Stromal cell of bone marrow (primary cell): ENCODE measurements around the gene PSMC2.
A peak's percentile ranks its signal among the peaks of the same experiment; 100 is the strongest.

Experiments used
- DNase-seq: peaks from one replicate; pipeline ENCODE4 v3.0.0-alpha.2; 2012; ENCODE audit warnings: low read depth

PSMC2 gene

DNA sequence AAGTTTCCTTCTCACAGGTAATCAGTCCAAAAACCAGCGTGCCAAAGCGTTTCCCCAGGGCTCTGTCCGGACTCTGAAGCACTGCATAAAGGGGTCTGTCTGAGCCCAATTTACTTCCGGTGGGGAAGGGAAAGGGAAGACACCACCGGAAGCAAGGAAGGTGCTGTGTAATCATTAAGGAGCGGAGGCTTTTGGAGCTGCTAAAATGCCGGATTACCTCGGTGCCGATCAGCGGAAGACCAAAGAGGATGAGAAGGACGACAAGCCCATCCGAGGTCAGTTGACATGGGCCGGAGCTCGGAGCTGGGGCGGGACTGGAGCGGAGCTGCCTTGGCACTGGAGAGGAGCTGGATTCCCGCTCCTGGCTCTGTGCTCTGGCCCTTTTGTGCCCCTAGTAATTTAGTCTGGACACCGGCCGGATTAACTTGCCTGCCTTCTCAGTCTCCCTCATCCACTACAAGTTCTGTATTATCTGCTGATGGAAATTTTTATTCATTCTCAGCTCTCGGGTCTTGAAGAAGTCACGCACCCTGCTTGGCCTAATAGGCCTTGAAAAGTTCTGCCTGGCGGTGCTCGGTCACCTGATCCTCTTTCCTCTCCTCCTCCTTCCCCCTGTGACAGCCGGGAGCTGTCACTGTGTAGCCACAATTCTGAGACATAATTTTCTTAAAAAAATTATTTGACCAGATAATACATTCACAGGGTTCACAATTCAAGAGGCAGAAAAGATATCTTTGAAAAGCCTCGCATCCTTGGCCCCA is at the start of gene PSMC2:
Gene PSMC2 (plus strand): TSS at position 137 of the 761 bp plus-strand sequence. CDS start 69 bp downstream, at position 206.
- peak; percentile 89 for DNase-seq

DNA sequence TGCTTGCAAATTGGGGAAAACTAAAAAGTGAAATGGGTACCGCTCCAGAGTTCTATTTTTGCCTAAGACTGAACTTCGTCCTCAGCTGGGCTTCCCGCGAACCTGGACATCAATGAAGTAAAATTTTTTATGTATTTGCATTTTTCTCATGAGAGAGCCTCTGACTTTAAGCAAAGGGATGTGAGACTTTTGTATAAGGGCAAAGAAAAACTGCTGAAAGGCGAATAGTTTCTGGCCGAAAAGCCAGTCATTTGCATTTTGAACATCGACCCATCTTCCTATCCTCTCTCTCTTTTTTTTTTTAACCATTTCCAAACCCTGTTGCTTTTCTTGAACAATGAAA is 49.6 kb upstream of the PSMC2 start:
- no peak for DNase-seq

DNA sequence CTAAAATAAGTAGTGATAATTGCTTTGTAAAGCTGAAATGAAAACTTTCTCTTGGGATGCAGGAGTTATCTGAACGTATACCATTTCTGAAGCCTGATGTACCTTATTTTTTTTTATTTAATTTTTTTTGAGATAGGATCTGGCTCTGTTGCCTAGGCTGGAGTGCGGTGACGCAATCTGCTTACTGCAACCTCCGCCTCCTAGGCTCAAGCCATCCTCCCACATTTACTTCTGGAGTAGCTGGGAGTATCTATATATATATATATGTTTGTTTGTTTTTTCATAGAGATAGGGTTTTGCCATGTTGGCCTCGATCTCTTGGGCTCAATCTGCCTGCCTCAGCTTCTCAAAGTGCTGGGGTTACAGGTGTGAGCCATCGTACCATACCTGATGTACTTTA is 47.8 kb upstream of the PSMC2 start:
- DNase-seq = no peak

DNA sequence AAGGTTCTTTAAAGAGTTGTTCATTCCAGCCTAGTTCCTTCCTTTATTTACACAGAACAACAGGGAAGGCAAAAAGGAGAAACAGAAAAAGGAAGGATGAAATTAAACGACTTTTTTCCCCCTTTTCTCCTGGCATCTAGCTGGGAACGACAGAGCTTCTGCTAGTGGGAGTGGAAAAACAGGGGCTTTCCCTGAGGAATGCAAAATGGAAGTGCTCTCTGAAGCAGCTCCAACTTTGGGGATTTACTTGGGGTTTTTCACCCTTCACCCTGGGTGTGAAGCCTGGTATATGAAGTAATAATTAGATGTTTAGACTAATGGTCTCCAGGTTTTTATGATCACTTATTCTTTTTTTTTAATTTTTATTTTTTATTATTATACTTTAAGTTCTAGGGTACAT is 46.0 kb upstream of the PSMC2 start:
- DNase-seq = no peak

DNA sequence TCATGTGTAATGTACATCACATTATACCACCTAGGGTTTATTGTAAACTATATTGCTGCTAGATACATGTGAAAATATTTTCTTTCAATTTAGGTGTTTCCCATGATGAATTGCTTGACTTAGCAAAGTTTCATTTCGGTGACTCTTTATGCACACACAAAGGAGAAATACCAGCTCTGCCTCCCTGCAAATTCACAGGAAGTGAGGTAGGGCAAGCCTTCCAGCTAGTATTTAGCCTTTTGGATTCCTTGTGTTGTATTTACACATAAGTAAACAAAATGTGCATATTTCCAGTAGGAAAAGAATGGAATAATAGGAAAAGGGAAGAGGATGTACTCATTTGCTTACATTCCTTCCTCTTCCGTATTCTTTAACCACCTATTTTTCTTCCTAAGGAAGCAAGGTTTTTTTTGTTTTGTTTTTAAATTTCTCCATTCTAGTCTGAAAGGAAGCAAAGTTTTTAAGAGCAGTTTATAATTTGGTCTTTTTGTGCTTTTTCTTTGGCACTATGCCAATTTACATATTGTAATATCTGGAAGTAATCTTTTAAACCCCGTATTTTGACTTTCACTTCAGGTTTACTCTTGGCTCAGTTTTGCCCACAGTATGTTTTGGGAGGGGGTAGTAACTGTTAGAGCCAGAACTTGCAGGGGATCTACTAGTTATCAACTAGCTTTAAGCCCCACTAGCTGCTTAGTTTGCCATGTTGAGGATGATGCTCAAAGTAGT is 39.8 kb upstream of the PSMC2 start:
- DNase-seq = no peak

DNA sequence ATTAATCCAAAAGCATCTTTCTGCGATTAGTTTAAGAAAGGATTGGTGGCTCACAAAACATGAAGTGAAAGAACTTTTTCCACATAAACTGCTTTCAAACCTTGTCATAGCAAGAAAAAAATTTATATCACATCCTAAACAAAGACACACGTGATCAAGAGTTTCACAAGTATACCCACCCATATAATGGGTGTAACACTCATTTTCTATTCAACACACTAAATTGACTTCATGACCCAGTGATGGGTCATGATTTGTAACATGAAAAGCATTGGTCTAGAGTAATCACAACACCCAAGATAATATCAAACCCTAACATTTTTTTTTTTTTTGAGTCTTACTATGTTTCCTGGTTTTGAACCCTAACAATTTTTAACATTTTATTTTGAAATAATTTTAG is 32.6 kb upstream of the PSMC2 start:
- no peak for DNase-seq

DNA sequence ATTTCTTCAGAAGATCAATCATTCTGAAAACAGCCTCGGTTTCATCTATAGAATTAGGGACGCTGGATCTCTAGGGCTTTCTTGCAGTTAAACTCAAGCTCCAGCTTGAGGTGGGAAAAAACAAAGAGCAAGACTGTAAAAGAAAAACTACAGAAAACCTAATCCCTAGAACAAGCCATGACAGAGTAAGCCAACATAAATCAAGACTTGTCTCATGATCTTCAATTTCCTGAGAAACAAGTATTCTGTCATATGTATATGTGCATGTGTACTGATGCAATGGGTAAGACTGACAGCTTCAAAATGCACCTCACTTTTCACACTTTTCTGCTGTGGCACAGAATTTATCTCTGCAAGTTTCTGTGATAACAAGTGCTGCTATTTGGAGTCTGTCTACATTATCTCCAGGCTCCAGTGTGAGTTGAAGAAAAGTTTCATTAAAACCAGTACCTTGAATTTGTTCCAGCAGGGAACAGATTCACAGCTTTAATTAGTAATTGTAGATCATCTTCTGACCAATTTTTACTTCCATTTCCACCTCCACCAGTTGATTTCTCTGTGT is 31.0 kb upstream of the PSMC2 start:
- no peak for DNase-seq

DNA sequence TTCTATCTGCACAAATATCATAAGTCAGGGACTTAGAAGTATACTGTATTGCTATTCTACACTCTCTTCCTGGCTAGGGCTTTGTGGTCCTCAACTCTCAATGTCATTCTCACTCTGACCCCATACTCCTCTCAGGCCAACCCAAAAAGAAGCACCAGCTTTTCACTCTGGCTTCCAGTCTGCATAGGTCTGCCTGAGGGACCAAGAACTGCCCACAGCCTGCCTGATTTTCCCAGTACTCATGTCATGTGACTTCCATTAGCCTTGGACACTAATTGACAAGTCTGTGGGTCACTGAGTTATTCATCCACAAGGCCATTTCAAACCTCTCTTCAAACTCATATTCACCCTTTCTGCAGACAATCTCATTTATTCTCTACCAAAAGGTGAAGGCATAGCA is 30.4 kb upstream of the PSMC2 start:
- no peak for DNase-seq

DNA sequence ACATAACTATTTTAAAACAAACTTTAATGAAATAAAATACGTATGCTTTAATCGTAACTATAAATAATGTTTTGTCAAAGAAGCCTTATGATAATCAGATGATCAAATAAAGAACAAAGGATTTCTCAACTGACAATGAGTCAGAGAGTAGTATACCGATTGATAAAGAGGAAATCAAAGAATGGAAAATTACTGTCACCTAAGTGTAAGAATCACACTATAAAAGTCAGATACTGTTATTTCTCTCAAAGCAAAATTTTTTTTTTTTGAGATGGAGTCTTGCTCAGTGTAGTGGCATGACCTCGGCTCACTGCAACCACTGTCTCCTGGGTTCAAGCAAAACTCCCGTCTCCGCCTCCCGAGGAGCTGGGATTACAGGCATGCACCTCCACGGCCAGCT is 21.7 kb upstream of the PSMC2 start:
- no peak for DNase-seq

DNA sequence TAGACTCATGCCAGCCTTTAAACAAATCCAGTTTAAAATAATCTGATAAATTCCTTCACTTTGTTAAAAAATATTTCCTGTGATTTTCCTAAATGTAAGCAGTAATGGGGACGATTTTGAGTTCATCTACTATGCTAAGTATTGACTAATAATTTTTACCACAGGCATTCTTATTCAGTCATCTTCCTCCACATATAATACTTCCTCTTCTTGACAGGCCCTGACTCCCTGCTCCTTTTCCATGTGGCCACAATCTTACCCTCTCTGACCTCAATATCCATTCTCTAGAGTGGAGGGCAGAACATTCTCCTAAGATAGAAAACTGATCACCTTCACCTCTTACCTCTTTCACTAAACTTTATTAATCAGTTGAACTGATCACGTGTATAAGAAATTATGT is 10.7 kb upstream of the PSMC2 start:
- no peak for DNase-seq

DNA sequence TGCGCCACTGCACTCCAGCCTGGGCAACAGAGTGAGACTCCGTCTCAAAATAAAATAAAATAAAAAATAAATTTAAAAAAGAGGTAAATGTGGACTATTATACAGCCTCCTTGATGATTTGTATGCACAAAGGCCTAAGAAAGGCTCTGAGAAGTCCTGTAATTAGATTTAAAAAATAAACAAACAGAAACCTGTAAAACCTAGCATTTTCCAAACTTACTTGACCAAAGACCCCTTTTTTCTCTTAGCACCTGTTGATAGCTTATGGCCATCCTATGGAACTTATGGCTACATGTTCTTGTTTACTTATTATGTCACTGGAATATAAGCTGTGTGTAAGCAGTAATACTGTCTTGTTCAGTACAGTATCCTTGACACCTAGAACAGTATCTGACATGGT is 8.6 kb upstream of the PSMC2 start:
- DNase-seq = no peak

DNA sequence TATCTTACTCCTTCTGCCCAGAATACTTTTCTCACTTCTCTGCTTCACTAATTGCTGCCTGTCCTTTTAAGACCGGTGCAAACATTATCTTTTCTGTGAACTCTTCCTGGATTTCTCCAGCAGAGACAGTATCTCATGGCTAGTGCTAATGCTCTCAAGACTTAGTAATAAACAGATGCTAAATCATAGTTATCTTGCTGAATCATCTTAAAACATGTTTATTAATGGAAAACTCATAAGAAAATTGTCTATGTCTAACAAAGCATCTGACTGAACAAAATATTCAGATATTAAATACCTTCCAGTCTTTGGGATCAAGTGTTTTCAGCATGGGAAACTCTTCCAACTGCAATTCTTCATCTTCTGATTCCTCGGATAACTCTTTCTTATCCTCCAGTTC is 6.0 kb upstream of the PSMC2 start:
- DNase-seq = no peak

DNA sequence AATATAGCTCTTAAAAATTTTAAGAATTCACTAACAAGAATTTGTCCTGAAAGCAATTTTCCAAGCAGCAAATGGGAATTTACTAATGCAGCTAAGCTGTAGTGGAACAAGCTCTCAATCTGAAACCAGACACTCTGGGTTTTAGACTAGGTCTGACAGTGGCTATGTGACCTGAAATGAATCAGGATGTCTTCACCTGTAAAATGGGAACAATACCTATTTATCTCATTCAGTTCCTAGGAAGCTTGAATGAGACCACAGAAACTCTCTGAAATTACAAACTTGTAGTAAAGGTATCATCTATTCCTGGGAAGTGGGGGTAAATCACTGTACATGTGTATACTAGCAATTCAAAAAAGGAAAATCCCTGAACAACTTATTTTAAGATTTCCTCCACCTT is 4.1 kb upstream of the PSMC2 start:
- no peak for DNase-seq

DNA sequence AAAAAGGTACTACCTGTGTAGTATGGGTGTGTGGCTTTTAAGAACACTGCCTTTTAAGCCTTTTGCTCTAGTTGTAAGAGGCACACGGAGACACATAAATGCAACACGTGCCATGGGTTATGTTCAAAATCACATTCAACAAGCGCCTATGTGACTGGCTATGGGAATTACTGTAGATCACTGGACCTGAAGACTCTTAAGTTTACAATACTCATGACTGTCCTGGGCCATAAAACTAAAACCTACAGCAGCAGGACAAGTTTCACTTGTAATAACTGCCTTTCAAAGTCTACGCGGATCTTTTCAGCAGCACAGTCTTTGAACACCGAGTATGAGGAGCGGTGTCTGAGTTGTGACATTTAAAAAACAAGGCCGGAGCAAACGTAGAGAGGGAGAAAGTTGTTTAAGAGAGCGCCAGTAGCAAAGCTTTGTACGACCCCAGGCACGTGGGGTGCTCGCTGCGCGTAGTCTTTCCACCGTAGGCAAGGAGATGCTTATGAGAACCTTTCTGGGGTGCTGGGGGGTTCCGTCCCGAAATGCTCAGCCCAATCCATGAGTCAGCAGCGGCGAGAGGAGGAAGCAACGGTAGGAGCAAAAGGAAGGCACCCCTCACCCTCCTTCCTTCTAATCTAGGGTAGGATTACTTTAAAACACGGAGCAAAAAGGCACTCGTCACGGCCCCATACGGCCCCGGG is 3.5 kb upstream of the PSMC2 start:
- DNase-seq = peak; percentile 20

DNA sequence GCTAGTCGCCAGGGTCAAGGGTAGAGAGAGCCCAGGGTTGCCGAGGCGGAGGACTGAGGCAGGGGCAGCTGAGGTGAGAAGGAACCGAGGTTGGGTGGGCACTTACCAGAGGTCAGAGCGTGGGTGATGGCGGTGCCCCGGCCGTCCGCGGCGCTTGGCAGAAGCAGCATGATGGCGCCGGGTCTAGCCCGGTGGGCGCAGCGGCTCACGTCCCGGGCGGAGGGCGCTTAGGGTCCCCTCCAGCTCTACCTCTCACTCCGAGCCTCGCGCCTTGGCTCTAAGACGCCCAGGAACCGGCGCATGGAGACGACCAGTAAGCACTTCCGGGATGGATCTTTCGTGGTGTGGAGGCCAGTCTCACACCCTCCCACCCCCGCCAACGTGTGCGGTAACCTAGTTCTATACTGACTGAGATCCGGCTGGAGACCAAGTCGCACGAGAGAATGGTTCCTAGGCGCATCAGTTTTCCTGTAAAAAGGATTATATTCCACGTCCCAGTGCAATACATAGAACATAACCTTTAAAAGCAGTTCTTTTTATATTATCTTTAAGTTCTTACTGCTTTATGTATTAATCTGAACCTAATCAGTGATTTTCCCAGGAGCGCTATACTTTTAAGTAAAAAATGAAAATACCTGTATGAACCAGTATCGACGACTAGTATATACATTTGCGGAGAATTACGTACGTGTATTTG is 2.8 kb upstream of the PSMC2 start, which contains the start of gene DNAJC2:
Gene DNAJC2 (minus strand): TSS at position 315 of the 697 bp plus-strand sequence. CDS start 145 bp downstream, at position 170.
- DNase-seq = peak; percentile 88

DNA sequence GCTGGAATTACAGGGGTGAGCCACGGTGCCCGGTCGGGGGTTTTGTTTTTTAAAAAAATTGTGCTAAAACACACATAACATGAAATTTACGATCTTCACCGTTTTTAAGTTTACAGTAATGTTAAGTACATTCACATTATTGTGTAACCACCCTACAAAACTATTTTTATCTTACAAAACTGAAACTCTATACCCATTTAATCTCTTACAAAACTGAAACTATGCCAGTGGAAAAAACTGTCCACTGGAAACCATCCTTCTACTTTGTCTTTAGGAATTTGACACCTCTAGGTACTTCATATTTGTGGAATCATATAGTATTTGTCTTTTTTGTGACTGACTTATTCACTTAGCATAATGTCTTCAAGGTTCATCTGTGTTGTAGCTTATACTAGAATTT is 1.0 kb upstream of the PSMC2 start:
- DNase-seq = no peak

DNA sequence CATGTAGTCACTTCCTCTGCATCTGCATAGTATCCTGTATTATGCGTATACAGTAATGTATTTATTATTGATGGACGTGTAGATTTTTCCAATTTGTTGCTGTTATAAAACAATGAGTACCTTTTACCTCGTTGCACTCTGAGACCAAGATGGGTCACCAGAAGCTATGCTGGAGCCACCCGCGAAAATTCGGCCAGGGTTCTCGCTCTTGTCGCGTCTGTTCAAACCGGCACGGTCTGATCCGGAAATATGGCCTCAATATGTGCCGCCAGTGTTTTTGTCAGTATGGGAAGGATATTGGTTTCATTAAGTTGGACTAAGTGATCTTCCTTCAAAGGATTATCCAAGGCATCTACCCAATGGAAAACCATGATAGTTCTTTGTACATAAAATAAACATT is 1.0 kb downstream of the PSMC2 start:
- DNase-seq = no peak

DNA sequence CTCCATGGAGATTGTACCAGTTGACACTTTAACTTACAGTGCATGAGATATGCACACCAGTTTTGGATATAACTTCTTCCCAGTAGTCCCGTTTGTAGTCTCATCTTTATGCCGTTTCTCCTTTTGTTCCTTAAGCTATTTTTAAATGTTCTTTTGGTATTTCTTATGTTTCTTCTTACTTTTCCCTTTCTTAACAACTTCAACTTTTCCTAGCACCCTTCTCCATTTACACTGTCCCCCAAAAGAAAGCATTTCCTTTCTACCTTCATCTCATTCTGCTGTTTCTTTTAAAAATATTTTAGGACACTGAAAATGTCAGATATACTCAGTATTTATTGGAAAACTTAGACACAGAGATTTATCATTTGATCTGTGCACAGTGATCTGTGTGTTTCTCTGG is 1.5 kb downstream of the PSMC2 start:
- DNase-seq = no peak

DNA sequence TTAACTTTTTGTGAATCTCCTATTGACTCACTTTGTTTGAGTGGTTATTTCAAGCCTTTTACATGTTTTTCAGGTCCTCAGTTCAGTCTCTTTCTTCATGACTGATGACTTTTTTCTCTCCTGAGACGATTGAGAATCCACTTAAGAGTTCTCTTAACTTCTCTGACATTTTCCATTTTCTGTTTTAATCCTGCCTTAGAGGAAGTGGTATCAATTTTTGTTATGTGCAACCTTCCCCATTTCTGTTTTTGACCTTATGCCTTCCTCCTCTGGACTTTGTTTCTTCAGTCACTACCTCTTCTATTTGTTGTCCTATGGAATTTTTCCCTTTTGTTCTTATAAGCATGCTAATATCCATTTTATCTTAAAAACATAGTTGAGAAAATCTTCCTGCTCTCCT is 2.4 kb downstream of the PSMC2 start:
- no peak for DNase-seq

DNA sequence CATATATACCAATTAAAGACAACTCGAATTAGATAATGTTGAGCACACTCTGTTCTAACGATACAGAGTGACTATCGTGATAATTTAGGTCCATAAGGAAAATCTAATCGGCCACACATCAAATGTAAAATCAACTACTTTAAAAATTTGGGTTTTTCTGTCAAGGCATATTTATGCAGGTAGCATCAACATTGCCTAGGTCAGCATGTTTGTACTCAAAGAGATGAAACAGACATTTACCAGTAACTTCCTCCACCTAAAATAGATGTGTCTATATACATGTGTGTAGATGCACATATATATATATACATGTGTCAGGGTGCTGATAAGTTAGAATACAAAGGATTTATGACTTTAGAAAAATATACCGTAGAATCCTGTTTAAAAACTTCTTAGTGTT is 22.0 kb downstream of the PSMC2 start:
- DNase-seq = no peak

DNA sequence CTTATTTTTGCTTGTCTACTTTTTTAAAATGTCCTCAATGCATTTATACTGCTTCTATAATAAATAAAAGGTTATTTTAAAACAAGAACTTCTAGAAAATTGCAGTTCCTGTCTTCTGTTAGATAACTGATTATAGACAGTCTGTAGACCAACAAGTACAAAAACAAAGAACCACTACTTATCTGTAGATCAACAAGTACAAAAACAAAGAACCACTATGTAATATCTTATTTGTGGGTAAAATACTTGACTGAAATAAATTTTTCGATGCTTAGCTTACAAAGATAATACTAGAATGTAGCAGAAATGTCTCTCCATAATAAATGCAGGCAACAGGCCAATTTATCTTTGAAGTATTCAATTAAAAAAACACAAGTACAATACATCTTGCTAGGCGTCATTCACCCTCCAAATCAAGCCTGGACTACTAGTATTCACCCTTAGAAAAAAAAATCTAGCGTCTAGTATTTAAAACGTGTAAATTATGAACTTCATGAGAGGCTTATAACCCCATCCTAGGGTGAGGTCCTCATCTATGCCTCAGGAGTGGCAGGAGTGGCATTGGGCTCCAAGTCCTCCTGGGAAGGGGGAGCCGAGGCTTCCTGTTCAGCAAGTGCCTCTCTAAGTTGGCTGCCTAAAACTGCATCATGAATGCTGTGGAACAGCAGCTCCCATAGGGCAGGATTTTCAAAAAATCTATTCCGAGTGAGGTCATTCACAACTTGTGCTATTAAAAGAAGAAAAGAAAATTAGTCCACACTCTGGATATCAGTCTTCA is 26.6 kb downstream of the PSMC2 start:
- DNase-seq = no peak
